KOPT-K1 (cell line): ENCODE results near the gene KRTAP5-7.
"Not testable (repeated sequence)": the region's sequence is repeated elsewhere in the genome, so short reads cannot be mapped to it uniquely, and the experiment has no call there.

ENCODE experiments used
- H3K27ac ChIP-seq: fragments of 200-600 bp; sonication (generic); 2 replicates; pipeline ENCODE4 v1.5.1; 2016; ENCODE audit warnings: antibody characterized with exemption, mild to moderate bottlenecking, low read depth, low read length; ENCODE audit not compliant: poor library complexity, severe bottlenecking
- H3K36me3 ChIP-seq: fragments of 200-600 bp; sonication (generic); 2 replicates; pipeline ENCODE4 v1.5.1; 2017; ENCODE audit warnings: antibody characterized with exemption, mild to moderate bottlenecking, low read length, moderate library complexity; ENCODE audit not compliant: insufficient read depth
- H3K9me3 ChIP-seq: fragments of 200-600 bp; sonication (generic); 2 replicates; pipeline ENCODE4 v1.5.1; 2017; ENCODE audit warnings: antibody characterized with exemption, low read length, mild to moderate bottlenecking; ENCODE audit not compliant: insufficient read depth, poor library complexity, severe bottlenecking

KRTAP5-7 gene

GRCh38 chr11:71537977-71538665, 11.1 kb downstream of the KRTAP5-7 start, which contains the start of gene KRTAP5-8:
KRTAP5-8 (plus strand) TSS chr11:71538025; CDS start chr11:71538056, 31 bp downstream.
- peaks cover 27% of the 10 kb centered on the region for H3K9me3 ChIP-seq
- H3K27ac ChIP-seq, H3K36me3 ChIP-seq: not testable (repeated sequence)

GRCh38 chr11:71538666-71538990, 11.6 kb downstream of the KRTAP5-7 start:
- Histone ChIP-seq H3K36me3 (no peaks in the 10 kb centered on the region), H3K27ac (no peak overlapping the region), H3K9me3 (peaks cover 27% of the 10 kb centered on the region)

- Histone ChIP-seq H3K9me3 (peaks cover 27% of the 10 kb centered on the region), H3K27ac (no peak overlapping the region), H3K36me3 (no peaks in the 10 kb centered on the region)
Observed at GRCh38 chr11:71539017-71539416, 11.9 kb downstream of the KRTAP5-7 start.

- not testable (repeated sequence) for H3K36me3 ChIP-seq, H3K27ac ChIP-seq
- peaks cover 27% of the 10 kb centered on the region for H3K9me3 ChIP-seq
Observed at GRCh38 chr11:71539971-71540370, 12.9 kb downstream of the KRTAP5-7 start.

- not testable (repeated sequence) for H3K27ac ChIP-seq, H3K36me3 ChIP-seq
- H3K9me3 ChIP-seq = peaks cover 27% of the 10 kb centered on the region
Observed at GRCh38 chr11:71540521-71541304, 13.6 kb downstream of the KRTAP5-7 start.

GRCh38 chr11:71542382-71542781, 15.3 kb downstream of the KRTAP5-7 start:
- Histone ChIP-seq H3K9me3 (peaks cover 27% of the 10 kb centered on the region), H3K27ac (no peak overlapping the region), H3K36me3 (no peaks in the 10 kb centered on the region)

GRCh38 chr11:71542879-71543777, 16.1 kb downstream of the KRTAP5-7 start:
- Histone ChIP-seq H3K27ac (no peak overlapping the region), H3K36me3 (no peaks in the 10 kb centered on the region), H3K9me3 (peaks cover 27% of the 10 kb centered on the region)

- Histone ChIP-seq H3K9me3 (peaks cover 27% of the 10 kb centered on the region), H3K36me3 (no peaks in the 10 kb centered on the region), H3K27ac (no peak overlapping the region)
Observed at GRCh38 chr11:71543866-71544265, 16.8 kb downstream of the KRTAP5-7 start.

GRCh38 chr11:71544525-71545214, 17.6 kb downstream of the KRTAP5-7 start:
- Histone ChIP-seq H3K27ac (no peak overlapping the region), H3K36me3 (no peaks in the 10 kb centered on the region), H3K9me3 (peaks cover 21% of the 10 kb centered on the region)

- Histone ChIP-seq H3K9me3 (peaks cover 15% of the 10 kb centered on the region), H3K36me3 (no peaks in the 10 kb centered on the region), H3K27ac (no peak overlapping the region)
Observed at GRCh38 chr11:71545405-71545966, 18.4 kb downstream of the KRTAP5-7 start.

GRCh38 chr11:71548120-71548519, 21.1 kb downstream of the KRTAP5-7 start, which contains the start of gene KRTAP5-9:
KRTAP5-9 (plus strand) TSS chr11:71548420; CDS start chr11:71548658, 238 bp downstream.
- Histone ChIP-seq H3K36me3 (no peaks in the 10 kb centered on the region), H3K27ac (no peak within 1 kb of the TSS), H3K9me3 (no peaks in the 10 kb centered on the region)

GRCh38 chr11:71548716-71549151, 21.7 kb downstream of the KRTAP5-7 start:
- H3K36me3 ChIP-seq = no peaks in the 10 kb centered on the region

GRCh38 chr11:71551711-71552110, 24.6 kb downstream of the KRTAP5-7 start:
- no peaks in the 10 kb centered on the region for H3K36me3 ChIP-seq
- H3K9me3 ChIP-seq = no peaks in the 10 kb centered on the region
- H3K27ac ChIP-seq = no peak overlapping the region

More at GRCh38 chr11:71548716-71549151, 21.7 kb downstream of the KRTAP5-7 start:
- Histone ChIP-seq H3K27ac (no peak overlapping the region), H3K9me3 (no peaks in the 10 kb centered on the region)

GRCh38 chr11:71554996-71555395, 27.9 kb downstream of the KRTAP5-7 start:
- Histone ChIP-seq H3K27ac (no peak overlapping the region), H3K9me3 (no peaks in the 10 kb centered on the region), H3K36me3 (no peaks in the 10 kb centered on the region)
